ENCODE measurements around the gene ALOX5.

ALOX5 gene

GRCh38 chr10:45422866-45423659, 49.0 kb downstream of the ALOX5 start:
- in situ Hi-C loops (cut with MboI; ENCODE audit: low sequenced_read_pairs) = no loop called here

- in situ Hi-C loops (cut with MboI; ENCODE audit: low sequenced_read_pairs) = no loop called here
These were observed 50.0 kb downstream of the ALOX5 start for GRCh38 chr10:45423976-45424499.

- in situ Hi-C loops (cut with MboI; ENCODE audit: low sequenced_read_pairs) = no loop called here
These were observed 50.8 kb downstream of the ALOX5 start for GRCh38 chr10:45424668-45425404.

GRCh38 chr10:45425621-45426563, 51.9 kb downstream of the ALOX5 start:
- in situ Hi-C loops (cut with MboI; ENCODE audit: low sequenced_read_pairs) = no loop called here

GRCh38 chr10:45427262-45427969, 53.4 kb downstream of the ALOX5 start:
- in situ Hi-C loops (cut with MboI; ENCODE audit: low sequenced_read_pairs) = no loop called here

- in situ Hi-C loops (cut with MboI; ENCODE audit: low sequenced_read_pairs) = no loop called here
These were observed 54.0 kb downstream of the ALOX5 start for GRCh38 chr10:45427970-45428366.

- in situ Hi-C loops (cut with MboI; ENCODE audit: low sequenced_read_pairs) = no loop called here
These were observed 54.8 kb downstream of the ALOX5 start for GRCh38 chr10:45428611-45429510.

GRCh38 chr10:45429790-45430189, 55.8 kb downstream of the ALOX5 start:
- in situ Hi-C loops (cut with MboI; ENCODE audit: low sequenced_read_pairs) = no loop called here

- in situ Hi-C loops (cut with MboI; ENCODE audit: low sequenced_read_pairs) = no loop called here
These were observed 58.1 kb downstream of the ALOX5 start for GRCh38 chr10:45432113-45432512.

- in situ Hi-C loops (cut with MboI; ENCODE audit: low sequenced_read_pairs) = no loop called here
These were observed 58.9 kb downstream of the ALOX5 start for GRCh38 chr10:45432700-45433472.

GRCh38 chr10:45433716-45434469, 59.9 kb downstream of the ALOX5 start:
- in situ Hi-C loops (cut with MboI; ENCODE audit: low sequenced_read_pairs) = no loop called here

GRCh38 chr10:45437587-45438465, 63.8 kb downstream of the ALOX5 start:
- in situ Hi-C loops (cut with MboI; ENCODE audit: low sequenced_read_pairs) = no loop called here

- in situ Hi-C loops (cut with MboI; ENCODE audit: low sequenced_read_pairs) = no loop called here
These were observed 64.6 kb downstream of the ALOX5 start for GRCh38 chr10:45438466-45439090.

GRCh38 chr10:45439365-45439764, 65.3 kb downstream of the ALOX5 start:
- in situ Hi-C loops (cut with MboI; ENCODE audit: low sequenced_read_pairs) = no loop called here

GRCh38 chr10:45439873-45440272, 65.9 kb downstream of the ALOX5 start:
- in situ Hi-C loops (cut with MboI; ENCODE audit: low sequenced_read_pairs) = no loop called here

- in situ Hi-C loops (cut with MboI; ENCODE audit: low sequenced_read_pairs) = no loop called here
These were observed 66.6 kb downstream of the ALOX5 start for GRCh38 chr10:45440511-45441062.
